ENCODE measurements around the gene POLE.

POLE gene

GRCh38 chr12:132657004-132657727, 30.0 kb downstream of the POLE start:
- Mint-ChIP-seq H3K27me3 (no peaks in the 10 kb centered on the region), H3K36me3 (peaks cover 15% of the 10 kb centered on the region), H3K27ac (no peak overlapping the region), H3K9me3 (ENCODE audit: low read depth) (no peaks in the 10 kb centered on the region), H3K4me1 (ENCODE audit: low read depth) (peaks cover 9% of the 10 kb centered on the region), H3K4me3 (no peak overlapping the region)

GRCh38 chr12:132653567-132654290, 33.4 kb downstream of the POLE start:
- Mint-ChIP-seq H3K27ac (no peak overlapping the region), H3K36me3 (peaks cover 14% of the 10 kb centered on the region), H3K4me3 (no peak overlapping the region), H3K4me1 (ENCODE audit: low read depth) (no peaks in the 10 kb centered on the region), H3K9me3 (ENCODE audit: low read depth) (no peaks in the 10 kb centered on the region), H3K27me3 (no peaks in the 10 kb centered on the region)

- H3K4me3 Mint-ChIP-seq, result no peak overlapping the region
- H3K36me3 Mint-ChIP-seq, result peaks cover 13% of the 10 kb centered on the region
- no peaks in the 10 kb centered on the region for H3K9me3 Mint-ChIP-seq (ENCODE audit: low read depth)
- no peaks in the 10 kb centered on the region for H3K4me1 Mint-ChIP-seq (ENCODE audit: low read depth)
- no peaks in the 10 kb centered on the region for H3K27me3 Mint-ChIP-seq
- no peak overlapping the region for H3K27ac Mint-ChIP-seq
Measured at GRCh38 chr12:132651444-132652100, 35.6 kb downstream of the POLE start.

GRCh38 chr12:132649226-132649945, 37.8 kb downstream of the POLE start:
- Mint-ChIP-seq H3K4me1 (ENCODE audit: low read depth) (no peaks in the 10 kb centered on the region), H3K27ac (no peak overlapping the region), H3K27me3 (no peaks in the 10 kb centered on the region), H3K4me3 (no peak overlapping the region), H3K9me3 (ENCODE audit: low read depth) (no peaks in the 10 kb centered on the region), H3K36me3 (peaks cover 12% of the 10 kb centered on the region)

- H3K9me3 Mint-ChIP-seq (ENCODE audit: low read depth), result no peaks in the 10 kb centered on the region
- H3K27me3 Mint-ChIP-seq, result no peaks in the 10 kb centered on the region
- H3K4me3 Mint-ChIP-seq, result no peak overlapping the region
- no peaks in the 10 kb centered on the region for H3K4me1 Mint-ChIP-seq (ENCODE audit: low read depth)
- peaks cover 12% of the 10 kb centered on the region for H3K36me3 Mint-ChIP-seq
- no peak overlapping the region for H3K27ac Mint-ChIP-seq
Measured at GRCh38 chr12:132648616-132649225, 38.4 kb downstream of the POLE start.

GRCh38 chr12:132647858-132648257, 39.3 kb downstream of the POLE start:
- no peak overlapping the region for H3K27ac Mint-ChIP-seq
- no peaks in the 10 kb centered on the region for H3K27me3 Mint-ChIP-seq
- peaks cover 10% of the 10 kb centered on the region for H3K36me3 Mint-ChIP-seq
- H3K4me1 Mint-ChIP-seq (ENCODE audit: low read depth), result no peaks in the 10 kb centered on the region
- no peak overlapping the region for H3K4me3 Mint-ChIP-seq
- H3K9me3 Mint-ChIP-seq (ENCODE audit: low read depth), result no peaks in the 10 kb centered on the region

- Mint-ChIP-seq H3K4me3 (no peak overlapping the region), H3K27ac (no peak overlapping the region), H3K4me1 (ENCODE audit: low read depth) (no peaks in the 10 kb centered on the region), H3K36me3 (peaks cover 7% of the 10 kb centered on the region), H3K9me3 (ENCODE audit: low read depth) (no peaks in the 10 kb centered on the region), H3K27me3 (no peaks in the 10 kb centered on the region)
Measured at GRCh38 chr12:132646850-132647249, 40.3 kb downstream of the POLE start.

GRCh38 chr12:132642846-132643835, 44.0 kb downstream of the POLE start:
- H3K36me3 Mint-ChIP-seq, result peaks cover 10% of the 10 kb centered on the region
- H3K4me1 Mint-ChIP-seq (ENCODE audit: low read depth), result no peaks in the 10 kb centered on the region
- no peaks in the 10 kb centered on the region for H3K27me3 Mint-ChIP-seq
- H3K4me3 Mint-ChIP-seq, result no peak overlapping the region
- no peak overlapping the region for H3K27ac Mint-ChIP-seq
- no peaks in the 10 kb centered on the region for H3K9me3 Mint-ChIP-seq (ENCODE audit: low read depth)

GRCh38 chr12:132641811-132642650, 45.1 kb downstream of the POLE start:
- Mint-ChIP-seq H3K4me3 (no peak overlapping the region), H3K27me3 (no peaks in the 10 kb centered on the region), H3K9me3 (ENCODE audit: low read depth) (no peaks in the 10 kb centered on the region), H3K36me3 (peaks cover 11% of the 10 kb centered on the region), H3K4me1 (ENCODE audit: low read depth) (no peaks in the 10 kb centered on the region), H3K27ac (no peak overlapping the region)

GRCh38 chr12:132640936-132641335, 46.2 kb downstream of the POLE start:
- H3K4me1 Mint-ChIP-seq (ENCODE audit: low read depth), result no peaks in the 10 kb centered on the region
- no peaks in the 10 kb centered on the region for H3K27me3 Mint-ChIP-seq
- peaks cover 10% of the 10 kb centered on the region for H3K36me3 Mint-ChIP-seq
- no peak overlapping the region for H3K4me3 Mint-ChIP-seq
- H3K27ac Mint-ChIP-seq, result no peak overlapping the region
- no peaks in the 10 kb centered on the region for H3K9me3 Mint-ChIP-seq (ENCODE audit: low read depth)

- Mint-ChIP-seq H3K9me3 (ENCODE audit: low read depth) (no peaks in the 10 kb centered on the region), H3K4me1 (ENCODE audit: low read depth) (no peaks in the 10 kb centered on the region), H3K4me3 (no peak overlapping the region), H3K27ac (no peak overlapping the region), H3K36me3 (peaks cover 11% of the 10 kb centered on the region), H3K27me3 (no peaks in the 10 kb centered on the region)
Measured at GRCh38 chr12:132639956-132640520, 47.1 kb downstream of the POLE start.

GRCh38 chr12:132638541-132639408, 48.4 kb downstream of the POLE start:
- Mint-ChIP-seq H3K36me3 (peaks cover 12% of the 10 kb centered on the region), H3K4me1 (ENCODE audit: low read depth) (no peaks in the 10 kb centered on the region), H3K27me3 (no peaks in the 10 kb centered on the region), H3K4me3 (no peak overlapping the region), H3K9me3 (ENCODE audit: low read depth) (no peaks in the 10 kb centered on the region), H3K27ac (no peak overlapping the region)

Data from activated naive CD8-positive, alpha-beta T cell (primary cell).